Liver (tissue), 5 donors: ENCODE data around the gene ARF4. TPM values are rescaled to one million over a fixed set of nuclear protein-coding genes. Genes with fewer than 3 reads are reported as not detected.

Experiments used
- polyA plus RNA-seq, 2 donors: library from polyadenylated mRNA; stranded (reverse) in 1 of 2; unstranded in 1 of 2; fragments of 200-250 nt in 1 of 2; fragments of >200 nt in 1 of 2; fragmentation: Nextera tagmentation in 1 of 2; extraction: Ambion mirVana in 1 of 2; gene quantifications; one replicate each; pipeline versions ENCODE4 v1.2.1 to v1.2.3, GENCODE V29; 2013 to 2015
- small RNA-seq: library from RNA; depleted of rRNA; stranded (forward); fragments of <200 nt; gene quantifications from one replicate; pipeline ENCODE3, GENCODE V24; 2014
- total RNA-seq, 2 donors: library from RNA; depleted of rRNA; stranded (reverse); fragments of >200 nt; gene quantifications; one replicate each; pipeline ENCODE4 v1.2.3, GENCODE V29; 2014
- donor health status: healthy.
- donor health status: healthy.
- donor health status: healthy.

ARF4 gene
- total and polyA plus RNA-seq, 4 donors, result 90.0 to 143 (median 106) TPM

Small RNA genes within 50 kb of the gene (small RNA-seq; reads per million reads assigned to genes)
- not detected for gene RNU6-108P
- gene RNU6-483P, result not detected
- not detected for gene RNU6ATAC26P

Other genes starting within 250 kb of the ARF4 start
- under 1 TPM; 0.05 to 0.08 TPM for gene DNAH12, start 53.0 kb downstream of the ARF4 start, total RNA-seq
- gene DNAH12, start 53.0 kb downstream of the ARF4 start, polyA plus RNA-seq, result under 1 TPM in 1 of 2 donors, not detected in 1; 0.08 TPM
- gene PDE12, start 41.1 kb downstream of the ARF4 start, total RNA-seq, result 10 to 100 TPM; 13.1 to 17.8 TPM
- 1 to 10 TPM; 4.8 to 9.9 TPM for gene PDE12, start 41.1 kb downstream of the ARF4 start, polyA plus RNA-seq
- 10 to 100 TPM; 11.6 to 12.2 TPM for gene DENND6A, start 95.7 kb upstream of the ARF4 start, total RNA-seq
- 1 to 10 TPM; 3.1 to 4.5 TPM for gene DENND6A, start 95.7 kb upstream of the ARF4 start, polyA plus RNA-seq
- gene SLMAP, start 159.0 kb upstream of the ARF4 start, total RNA-seq, result 10 to 100 TPM; 27.3 to 37.8 TPM
- gene SLMAP, start 159.0 kb upstream of the ARF4 start, polyA plus RNA-seq, result 10 to 100 TPM; 10.2 to 11.5 TPM